Ectodermal cell (in vitro differentiated cells): Measurements from ENCODE around the gene BMP3. TPM values are rescaled to one million over a fixed set of nuclear protein-coding genes. Genes with fewer than 3 reads are reported as not detected.
"Not testable (repeated sequence)": the region's sequence is repeated elsewhere in the genome, so short reads cannot be mapped to it uniquely, and the experiment has no call there.

Experiments
- H3K27ac ChIP-seq: 2 replicates; pipeline ENCODE4 v1.7.0; 2013; ENCODE audit warnings: mild to moderate bottlenecking, low read depth, low read length; ENCODE audit not compliant: insufficient read depth, poor library complexity, severe bottlenecking
- H3K27me3 ChIP-seq: 2 replicates; pipeline ENCODE4 v1.7.0; 2013; ENCODE audit warnings: mild to moderate bottlenecking, low read length; ENCODE audit not compliant: insufficient read depth, control insufficient read depth, poor library complexity, severe bottlenecking
- H3K36me3 ChIP-seq: one replicate; pipeline ENCODE4 v1.7.0; 2013; ENCODE audit warnings: low read length; ENCODE audit not compliant: control insufficient read depth, insufficient read depth
- H3K4me1 ChIP-seq: one replicate; pipeline ENCODE4 v1.7.0; 2013; ENCODE audit warnings: low read length; ENCODE audit not compliant: control insufficient read depth, insufficient read depth
- H3K4me3 ChIP-seq: 2 replicates; pipeline ENCODE4 v1.7.0; 2013; ENCODE audit warnings: low read depth, low read length, control low read depth; ENCODE audit not compliant: insufficient read depth
- H3K9me3 ChIP-seq: 2 replicates; pipeline ENCODE4 v1.7.0; 2013; ENCODE audit warnings: mild to moderate bottlenecking, low read length, moderate library complexity; ENCODE audit not compliant: control insufficient read depth
- WGBS, 2 experiments: methylation state at CpG; one replicate each; pipeline ENCODE4 v1.1.7; 2013; ENCODE audit warnings: missing lambda C conversion rate in 2 of 2; 5-methylcytosine and 5-hydroxymethylcytosine counted together
- polyA plus RNA-seq, 4 experiments: library from polyadenylated mRNA; stranded (reverse); fragments of 50-300 nt; gene quantifications; one replicate each; pipeline ENCODE4 v1.2.3, GENCODE V29; 2013

BMP3 gene
- polyA plus RNA-seq (2013, experiment 1 of 4): 0.13 TPM
- 0.04 TPM for polyA plus RNA-seq (2013, experiment 2 of 4)
- polyA plus RNA-seq (2013, experiment 3 of 4): 0.11 TPM
- polyA plus RNA-seq (2013, experiment 4 of 4): 0.04 TPM

- Histone ChIP-seq H3K27ac (no peak within 1 kb of the TSS), H3K27me3 (peaks cover 58% of the 10 kb centered on the region), H3K9me3 (no peaks in the 10 kb centered on the region), H3K4me3 (peak within 1 kb of the TSS; percentile 42), H3K4me1 (peaks cover 4% of the 10 kb centered on the region), H3K36me3 (no peaks in the 10 kb centered on the region)
- 4 to 6% methylated on average over 43 of the region's 43 CpGs for WGBS, 2 experiments
Measured at GRCh38 chr4:81030061-81030980, at the start of gene BMP3. TSS of gene BMP3 (plus strand) at chr4:81030708. CDS start at chr4:81031285, 577 bp downstream.

GRCh38 chr4:80986011-80986410, 44.5 kb upstream of the BMP3 start:
- Histone ChIP-seq H3K27ac (no peak overlapping the region), H3K4me1 (no peaks in the 10 kb centered on the region), H3K4me3 (no peak overlapping the region), H3K27me3 (no peaks in the 10 kb centered on the region), H3K9me3 (no peaks in the 10 kb centered on the region), H3K36me3 (no peaks in the 10 kb centered on the region)

- Histone ChIP-seq H3K4me3 (no peak overlapping the region), H3K9me3 (no peaks in the 10 kb centered on the region), H3K27me3 (no peaks in the 10 kb centered on the region), H3K36me3 (no peaks in the 10 kb centered on the region), H3K4me1 (no peaks in the 10 kb centered on the region), H3K27ac (no peak overlapping the region)
- 39 to 41% methylated on average over 2 of the region's 2 CpGs for WGBS, 2 experiments
Measured at GRCh38 chr4:80989921-80990544, 40.5 kb upstream of the BMP3 start.

GRCh38 chr4:80990851-80991250, 39.7 kb upstream of the BMP3 start:
- whole genome bisulfite sequencing, 2 experiments: 66 to 68% methylated on average over 2 of the region's 2 CpGs
- no peaks in the 10 kb centered on the region for H3K9me3 ChIP-seq
- no peak overlapping the region for H3K27ac ChIP-seq
- H3K36me3 ChIP-seq: no peaks in the 10 kb centered on the region
- no peaks in the 10 kb centered on the region for H3K4me1 ChIP-seq
- H3K4me3 ChIP-seq: no peak overlapping the region
- H3K27me3 ChIP-seq: no peaks in the 10 kb centered on the region

GRCh38 chr4:80999943-81000342, 30.6 kb upstream of the BMP3 start:
- 93 to 100% methylated on average over 2 to 3 of the region's 3 CpGs for WGBS, 2 experiments
- no peaks in the 10 kb centered on the region for H3K36me3 ChIP-seq
- no peak overlapping the region for H3K27ac ChIP-seq
- no peaks in the 10 kb centered on the region for H3K27me3 ChIP-seq
- no peaks in the 10 kb centered on the region for H3K9me3 ChIP-seq
- H3K4me1 ChIP-seq: no peaks in the 10 kb centered on the region
- no peak overlapping the region for H3K4me3 ChIP-seq

GRCh38 chr4:81003597-81004111, 26.9 kb upstream of the BMP3 start:
- H3K36me3 ChIP-seq: no peaks in the 10 kb centered on the region
- 78 to 83% methylated on average over 1 of the region's 2 CpGs for WGBS, 2 experiments
- H3K27ac ChIP-seq: no peak overlapping the region
- no peaks in the 10 kb centered on the region for H3K9me3 ChIP-seq
- H3K4me3 ChIP-seq: no peak overlapping the region
- no peaks in the 10 kb centered on the region for H3K27me3 ChIP-seq
- no peaks in the 10 kb centered on the region for H3K4me1 ChIP-seq

GRCh38 chr4:81007417-81007816, 23.1 kb upstream of the BMP3 start:
- Histone ChIP-seq H3K4me1 (no peaks in the 10 kb centered on the region), H3K27ac (no peak overlapping the region), H3K9me3 (no peaks in the 10 kb centered on the region), H3K4me3 (no peak overlapping the region), H3K36me3 (no peaks in the 10 kb centered on the region), H3K27me3 (no peaks in the 10 kb centered on the region)
- 75 to 96% methylated on average over 1 of the region's 2 CpGs for WGBS, 2 experiments

- H3K9me3 ChIP-seq, H3K27ac ChIP-seq, H3K4me1 ChIP-seq, H3K36me3 ChIP-seq, H3K27me3 ChIP-seq, H3K4me3 ChIP-seq: not testable (repeated sequence)
- 72 to 82% methylated on average over 2 of the region's 2 CpGs for WGBS, 2 experiments
Measured at GRCh38 chr4:81016566-81016965, 13.9 kb upstream of the BMP3 start.

- no peaks in the 10 kb centered on the region for H3K9me3 ChIP-seq
- 91 to 92% methylated on average over 1 of the region's 1 CpG for WGBS, 2 experiments
- no peak overlapping the region for H3K4me3 ChIP-seq
- no peaks in the 10 kb centered on the region for H3K4me1 ChIP-seq
- H3K27me3 ChIP-seq: no peaks in the 10 kb centered on the region
- no peak overlapping the region for H3K27ac ChIP-seq
- no peaks in the 10 kb centered on the region for H3K36me3 ChIP-seq
Measured at GRCh38 chr4:81019006-81019405, 11.5 kb upstream of the BMP3 start.
